Right atrium auricular region (tissue), 2 donors: ENCODE measurements around the gene REPS2. TPM values are rescaled to one million over a fixed set of nuclear protein-coding genes. Genes with fewer than 3 reads are reported as not detected.

Source experiments
- DNase-seq: peaks from one replicate; pipeline ENCODE4 v3.0.0-alpha.2; 2019; ENCODE audit warnings: low spot score
- H3K27ac ChIP-seq, 2 donors: fragments of 200-600 bp; sonication (generic); 1 replicate in 1 of 2; 2 replicates in 1 of 2; pipeline ENCODE4 v1.5.1; 2016 to 2019
- H3K27me3 ChIP-seq, 2 donors: fragments of 200-600 bp; sonication (generic); one replicate each; pipeline versions ENCODE4 v1.5.1 to v1.6.0; 2017 to 2019
- H3K36me3 ChIP-seq: fragments of 200-600 bp; sonication (generic); one replicate; pipeline ENCODE4 v1.5.1; 2016
- H3K4me1 ChIP-seq, 2 donors: fragments of 200-600 bp; sonication (generic); one replicate each; pipeline versions ENCODE4 v1.5.1 to v1.6.0; 2017 to 2019
- H3K4me3 ChIP-seq, 2 donors: fragments of 200-600 bp; sonication (generic); 1 replicate in 1 of 2; 2 replicates in 1 of 2; pipeline ENCODE4 v1.5.1; 2017 to 2019; ENCODE audit warnings: mild to moderate bottlenecking in 1 of 2, moderate library complexity in 1 of 2
- H3K9me3 ChIP-seq, 2 donors: fragments of 200-600 bp; sonication (generic); one replicate each; pipeline ENCODE4 v1.5.1; 2019
- CTCF ChIP-seq, 2 donors: fragments of 200-600 bp; sonication (generic); IDR thresholded peaks; one replicate each; pipeline ENCODE4 v1.5.1; 2019; ENCODE audit warnings: antibody characterized with exemption in 2 of 2
- total RNA-seq, 2 donors: library from RNA; depleted of rRNA; stranded (reverse); fragments of >200 nt; gene quantifications; one replicate each; pipeline ENCODE4 v1.1.0, GENCODE V29; 2016

REPS2 gene
- total RNA-seq, 2 donors from 2014 or later, result 6.2 to 14.1 TPM

- Histone ChIP-seq H3K27me3 (no peaks in the 10 kb centered on the region), H3K36me3 (no peaks in the 10 kb centered on the region), H3K27ac (no peak overlapping the region), H3K9me3 (peaks cover 0 to 11% of the 10 kb centered on the region in 2 donors), H3K4me1 (no peaks in the 10 kb centered on the region), H3K4me3 (no peak overlapping the region)
- DNase-seq, result no peak
- TF ChIP-seq CTCF (IDR thresholded peaks at IDR 0.05), result no peak
Measured at GRCh38 chrX:16985286-16985685, 38.8 kb downstream of the REPS2 start.

- DNase-seq, result no peak
- no peaks in the 10 kb centered on the region for H3K27me3 ChIP-seq
- no peak overlapping the region for H3K4me3 ChIP-seq
- no peak overlapping the region for H3K27ac ChIP-seq
- peaks cover 0 to 11% of the 10 kb centered on the region in 2 donors for H3K9me3 ChIP-seq
- TF ChIP-seq CTCF (IDR thresholded peaks at IDR 0.05), result no peak
- H3K36me3 ChIP-seq, result no peaks in the 10 kb centered on the region
- H3K4me1 ChIP-seq, result no peaks in the 10 kb centered on the region
Measured at GRCh38 chrX:16986169-16986568, 39.7 kb downstream of the REPS2 start.

DNA sequence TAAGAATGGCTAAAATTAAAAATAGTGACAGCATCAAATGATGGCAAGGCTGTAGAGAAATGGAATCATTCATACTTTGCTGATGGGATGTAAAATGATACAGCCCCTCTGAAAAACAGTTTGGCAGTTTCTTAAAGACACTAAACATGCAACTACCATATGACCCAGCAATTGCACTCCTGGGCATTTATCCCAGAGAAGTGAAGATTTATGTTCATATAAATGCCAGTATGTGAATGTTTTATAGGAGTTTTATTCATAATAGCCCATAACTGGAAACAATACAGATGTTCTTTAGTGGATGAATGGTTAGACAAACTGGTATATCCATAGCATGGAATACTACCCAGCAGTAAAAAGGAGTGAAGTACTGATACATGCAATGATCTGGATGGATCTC lies 43.3 kb downstream of the REPS2 start:
- H3K27me3 ChIP-seq, result no peaks in the 10 kb centered on the region
- H3K4me1 ChIP-seq, result no peaks in the 10 kb centered on the region
- H3K27ac ChIP-seq, result no peak overlapping the region
- peaks cover 0 to 7% of the 10 kb centered on the region in 2 donors for H3K9me3 ChIP-seq
- no peak overlapping the region for H3K4me3 ChIP-seq
- H3K36me3 ChIP-seq, result no peaks in the 10 kb centered on the region
- DNase-seq, result no peak
- TF ChIP-seq CTCF (IDR thresholded peaks at IDR 0.05), result no peak

DNA sequence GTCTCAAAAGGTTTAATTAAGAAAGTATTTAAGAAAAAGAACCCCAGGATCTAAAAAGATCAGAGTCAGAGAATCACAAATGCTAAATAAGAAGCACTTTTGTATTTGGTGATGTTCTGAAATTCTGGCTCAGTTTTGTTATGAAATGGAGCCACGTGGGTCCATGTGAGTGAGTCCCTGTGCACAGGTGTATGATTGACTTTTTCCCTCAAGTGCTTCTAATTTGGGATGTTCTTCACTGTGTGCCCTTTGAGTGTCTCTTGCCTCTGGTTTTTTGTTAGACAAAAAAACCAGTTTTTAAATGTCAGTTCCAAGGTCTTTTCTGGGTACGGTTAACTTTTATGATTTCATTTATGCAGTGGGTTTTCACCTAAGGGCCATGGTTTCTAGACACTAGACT lies 44.4 kb downstream of the REPS2 start:
- TF ChIP-seq CTCF (IDR thresholded peaks at IDR 0.05), result no peak
- no peaks in the 10 kb centered on the region for H3K36me3 ChIP-seq
- no peak for DNase-seq

DNA sequence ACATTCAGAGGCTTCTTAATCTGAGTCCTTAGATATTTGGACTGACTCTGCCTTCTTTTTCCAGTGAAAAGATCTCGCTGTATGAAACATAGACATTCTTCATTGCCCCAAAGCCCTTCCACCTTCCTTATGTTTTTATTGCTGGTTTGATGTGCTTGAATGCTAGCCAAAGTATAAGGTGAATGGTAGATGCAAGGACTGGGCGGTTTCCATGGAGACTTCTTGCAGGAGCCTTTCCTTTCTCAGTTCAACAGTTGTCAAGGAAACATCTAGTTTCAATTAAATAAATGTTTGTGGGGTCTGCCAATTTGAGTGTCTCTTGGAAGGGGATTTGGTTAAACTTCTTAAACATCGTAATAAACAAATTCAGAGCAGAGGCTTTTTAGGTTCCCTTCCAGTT lies 46.0 kb downstream of the REPS2 start:
- H3K27ac ChIP-seq, result no peak overlapping the region
- no peaks in the 10 kb centered on the region for H3K4me1 ChIP-seq
- H3K4me3 ChIP-seq, result no peak overlapping the region
- H3K27me3 ChIP-seq, result no peaks in the 10 kb centered on the region
- H3K9me3 ChIP-seq, result peaks cover 0 to 7% of the 10 kb centered on the region in 2 donors
- TF ChIP-seq CTCF (IDR thresholded peaks at IDR 0.05), result no peak
- H3K36me3 ChIP-seq, result no peaks in the 10 kb centered on the region
- no peak for DNase-seq

More for the DNA sequence above, 44.4 kb downstream of the REPS2 start:
- no peaks in the 10 kb centered on the region for H3K27me3 ChIP-seq
- H3K4me1 ChIP-seq, result no peaks in the 10 kb centered on the region
- H3K9me3 ChIP-seq, result peaks cover 0 to 7% of the 10 kb centered on the region in 2 donors
- no peak overlapping the region for H3K27ac ChIP-seq
- no peak overlapping the region for H3K4me3 ChIP-seq

- no peaks in the 10 kb centered on the region for H3K36me3 ChIP-seq
- H3K9me3 ChIP-seq, result peaks cover 0 to 2% of the 10 kb centered on the region in 2 donors
- no peak overlapping the region for H3K27ac ChIP-seq
- no peak for DNase-seq
- no peaks in the 10 kb centered on the region for H3K27me3 ChIP-seq
- H3K4me1 ChIP-seq, result no peaks in the 10 kb centered on the region
- no peak overlapping the region for H3K4me3 ChIP-seq
- no peak for TF ChIP-seq CTCF (IDR thresholded peaks at IDR 0.05)
Measured at GRCh38 chrX:16992951-16993350, 46.5 kb downstream of the REPS2 start.
